Left ventricle myocardium inferior (tissue), 1 donor: ENCODE results near the gene CABLES2. TPM values are rescaled to one million over a fixed set of nuclear protein-coding genes. Genes with fewer than 3 reads are reported as not detected.

ENCODE experiments used
- DNase-seq: peaks from one replicate; pipeline ENCODE4 v3.0.0-alpha.2; 2020
- H3K27ac ChIP-seq: fragments of 200-600 bp; replicated peaks from 2 replicates; pipeline ENCODE4 v1.8.0; 2021
- H3K27me3 ChIP-seq: fragments of 200-600 bp; 2 replicates; pipeline ENCODE4 v1.8.0; 2021; ENCODE audit warnings: low read depth
- H3K36me3 ChIP-seq: fragments of 200-600 bp; 2 replicates; pipeline ENCODE4 v1.8.0; 2021
- H3K4me1 ChIP-seq: fragments of 200-600 bp; 2 replicates; pipeline ENCODE4 v1.8.0; 2021
- H3K4me3 ChIP-seq: fragments of 200-600 bp; 2 replicates; pipeline ENCODE4 v1.8.0; 2021; ENCODE audit warnings: mild to moderate bottlenecking, moderate library complexity
- H3K9me3 ChIP-seq: fragments of 200-600 bp; replicated peaks from 2 replicates; pipeline ENCODE4 v1.8.0; 2021
- CTCF ChIP-seq: fragments of 200-600 bp; IDR thresholded peaks from 2 replicates; pipeline ENCODE4 v1.8.0; 2021; ENCODE audit warnings: antibody characterized with exemption, mild to moderate bottlenecking, borderline replicate concordance
- intact Hi-C: fragments of 100-400 bp; cut with micrococcal nuclease; formaldehyde crosslinking; loops from one replicate; pipeline ENCODE4 v1.11.0; 2022
- total RNA-seq: library from RNA; stranded (reverse); fragmentation: NEBNext Ultra II Directional; extraction: Animal tissue kit (Norgen Biotek cat#: 25700); gene quantifications from one replicate; pipeline ENCODE4 v1.2.1, GENCODE V29; 2021
- donor health status: DM: no; HTN: yes; CAD: no; lungs with severe emphysema.

The CABLES2 gene
- total RNA-seq, 1 donor from 2014 or later = 12.0 TPM

DNA sequence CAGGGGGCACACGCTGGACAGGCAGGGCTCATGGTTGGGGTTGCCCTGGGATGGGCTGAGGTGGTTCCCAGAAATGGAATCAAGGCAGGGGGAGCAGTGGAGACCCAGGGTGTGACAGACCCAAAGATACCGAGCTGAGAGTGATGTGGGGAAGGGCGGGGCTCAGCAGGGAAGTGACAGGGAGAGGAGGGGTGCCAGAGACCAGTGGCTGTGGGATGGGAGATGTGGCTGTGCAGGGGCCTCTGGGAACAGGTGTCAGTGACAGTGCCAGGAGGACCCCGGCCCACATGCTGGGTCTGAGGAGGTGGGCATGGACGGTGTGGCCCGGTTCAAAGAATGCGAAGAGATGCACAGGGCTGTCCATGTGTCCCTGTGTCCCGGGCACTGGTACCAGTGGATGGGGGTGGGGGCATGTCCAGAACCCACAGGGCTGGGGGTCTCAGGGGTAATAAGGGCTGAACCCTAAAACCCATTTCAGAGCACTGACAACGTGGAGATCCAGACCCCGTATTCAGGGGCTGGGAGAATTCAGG lies 1.0 kb downstream of the CABLES2 start:
- intact Hi-C loops = no loop called here
- H3K27me3 ChIP-seq = no peaks in the 10 kb centered on the region
- H3K4me1 ChIP-seq = peaks cover 38% of the 10 kb centered on the region
- H3K4me3 ChIP-seq = peak overlapping the region; percentile 78
- H3K27ac ChIP-seq = peak overlapping the region; percentile 76
- no peaks in the 10 kb centered on the region for H3K36me3 ChIP-seq
- H3K9me3 ChIP-seq = no peaks in the 10 kb centered on the region
- no peak for TF ChIP-seq CTCF
- no peak for DNase-seq

- intact Hi-C loops = no loop called here
- Histone ChIP-seq H3K36me3 (no peaks in the 10 kb centered on the region), H3K27ac (peak overlapping the region; percentile 76), H3K4me1 (peaks cover 34% of the 10 kb centered on the region), H3K4me3 (peak overlapping the region; percentile 78), H3K9me3 (no peaks in the 10 kb centered on the region), H3K27me3 (no peaks in the 10 kb centered on the region)
- DNase-seq = peak; percentile 38
- TF ChIP-seq CTCF = peak; percentile 73
Measured at GRCh38 chr20:62405108-62405980, 1.7 kb downstream of the CABLES2 start.

GRCh38 chr20:62404761-62405107 lies 2.4 kb downstream of the CABLES2 start:
- no peak for TF ChIP-seq CTCF
- DNase-seq = no peak
- Histone ChIP-seq H3K9me3 (no peaks in the 10 kb centered on the region), H3K27me3 (no peaks in the 10 kb centered on the region), H3K27ac (no peak overlapping the region), H3K36me3 (no peaks in the 10 kb centered on the region), H3K4me3 (no peak overlapping the region), H3K4me1 (peaks cover 28% of the 10 kb centered on the region)
- intact Hi-C loops = no loop called here

GRCh38 chr20:62404112-62404665 lies 2.9 kb downstream of the CABLES2 start:
- Histone ChIP-seq H3K4me1 (peaks cover 26% of the 10 kb centered on the region), H3K36me3 (no peaks in the 10 kb centered on the region), H3K27ac (no peak overlapping the region), H3K9me3 (no peaks in the 10 kb centered on the region), H3K27me3 (no peaks in the 10 kb centered on the region), H3K4me3 (no peak overlapping the region)
- no peak for DNase-seq
- TF ChIP-seq CTCF = no peak
- intact Hi-C loops = no loop called here

- intact Hi-C loops = no loop called here
- no peak overlapping the region for H3K4me3 ChIP-seq
- peaks cover 26% of the 10 kb centered on the region for H3K4me1 ChIP-seq
- DNase-seq = no peak
- no peaks in the 10 kb centered on the region for H3K9me3 ChIP-seq
- no peaks in the 10 kb centered on the region for H3K27me3 ChIP-seq
- no peak overlapping the region for H3K27ac ChIP-seq
- no peaks in the 10 kb centered on the region for H3K36me3 ChIP-seq
- no peak for TF ChIP-seq CTCF
Measured at GRCh38 chr20:62403331-62403730, 3.8 kb downstream of the CABLES2 start.
